Measurements from ENCODE around the gene DOK5.

DOK5 gene

DNA sequence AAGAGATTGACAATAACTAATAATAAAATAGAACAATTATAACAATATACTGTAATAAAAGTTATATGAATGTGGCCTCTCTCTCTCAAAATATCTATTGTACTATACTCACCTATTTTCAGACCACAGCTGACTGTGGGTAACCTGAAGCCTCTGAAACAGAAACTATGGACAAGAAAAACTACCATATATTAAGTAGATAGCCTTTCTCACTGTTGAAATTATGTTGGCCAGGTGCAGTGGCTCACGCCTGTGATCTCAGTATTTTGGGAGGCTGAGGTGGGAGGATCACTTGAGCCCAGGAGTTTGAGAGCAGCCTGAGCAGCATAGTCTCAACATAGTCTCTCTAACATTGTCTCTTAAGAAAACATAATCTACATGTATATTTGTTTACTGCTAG lies 89.9 kb downstream of the DOK5 start:
- no peak for DNase-seq

DNA sequence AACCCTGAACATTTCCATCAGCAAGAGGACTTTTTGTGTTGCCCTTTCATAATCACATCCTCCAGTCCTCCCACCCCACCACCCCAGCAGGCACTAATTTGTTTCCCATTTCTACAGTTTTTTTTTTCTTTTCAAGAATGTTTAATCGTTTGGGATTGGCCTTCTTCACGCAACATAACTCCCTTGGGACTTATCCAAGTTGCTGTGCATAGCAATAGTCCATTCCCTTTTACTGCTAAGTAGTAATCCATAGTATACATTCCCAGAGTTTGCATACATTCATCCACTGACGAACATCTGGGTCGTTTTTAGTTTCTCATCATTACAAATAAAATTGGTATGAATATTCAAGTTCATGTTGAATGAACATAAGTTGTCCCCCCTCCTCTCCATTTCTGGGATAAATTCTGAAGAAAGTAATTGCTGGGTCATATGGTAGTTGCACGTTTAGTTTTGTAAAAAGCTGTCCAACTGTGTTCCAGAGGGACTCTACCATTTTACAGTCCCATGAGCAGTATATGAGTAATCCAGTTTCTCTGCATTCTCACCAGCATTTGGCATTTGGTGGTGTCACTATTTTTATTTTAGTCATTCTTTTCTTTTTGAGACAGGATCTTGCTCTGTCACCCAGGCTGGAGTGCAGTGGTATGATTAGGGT lies 90.8 kb downstream of the DOK5 start:
- no peak for DNase-seq

DNA sequence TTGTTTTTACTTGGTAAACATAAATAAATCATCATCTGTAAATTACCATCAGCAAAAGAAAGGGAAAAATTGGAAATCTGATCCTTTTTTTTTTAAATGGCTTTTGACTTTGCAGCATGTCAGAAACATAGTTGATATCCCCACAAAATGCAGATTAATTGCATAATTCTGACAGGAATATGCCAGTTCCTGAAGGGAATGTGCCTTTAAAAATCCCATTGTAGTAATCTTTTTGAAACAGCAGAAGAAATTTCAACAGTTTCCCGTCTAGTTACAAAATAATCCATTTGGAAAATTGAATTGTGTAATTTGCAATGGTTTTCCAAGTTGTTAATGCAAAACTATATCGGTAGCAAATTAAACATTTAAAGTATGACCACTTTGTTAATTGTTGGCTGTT lies 95.2 kb downstream of the DOK5 start:
- no peak for DNase-seq

DNA sequence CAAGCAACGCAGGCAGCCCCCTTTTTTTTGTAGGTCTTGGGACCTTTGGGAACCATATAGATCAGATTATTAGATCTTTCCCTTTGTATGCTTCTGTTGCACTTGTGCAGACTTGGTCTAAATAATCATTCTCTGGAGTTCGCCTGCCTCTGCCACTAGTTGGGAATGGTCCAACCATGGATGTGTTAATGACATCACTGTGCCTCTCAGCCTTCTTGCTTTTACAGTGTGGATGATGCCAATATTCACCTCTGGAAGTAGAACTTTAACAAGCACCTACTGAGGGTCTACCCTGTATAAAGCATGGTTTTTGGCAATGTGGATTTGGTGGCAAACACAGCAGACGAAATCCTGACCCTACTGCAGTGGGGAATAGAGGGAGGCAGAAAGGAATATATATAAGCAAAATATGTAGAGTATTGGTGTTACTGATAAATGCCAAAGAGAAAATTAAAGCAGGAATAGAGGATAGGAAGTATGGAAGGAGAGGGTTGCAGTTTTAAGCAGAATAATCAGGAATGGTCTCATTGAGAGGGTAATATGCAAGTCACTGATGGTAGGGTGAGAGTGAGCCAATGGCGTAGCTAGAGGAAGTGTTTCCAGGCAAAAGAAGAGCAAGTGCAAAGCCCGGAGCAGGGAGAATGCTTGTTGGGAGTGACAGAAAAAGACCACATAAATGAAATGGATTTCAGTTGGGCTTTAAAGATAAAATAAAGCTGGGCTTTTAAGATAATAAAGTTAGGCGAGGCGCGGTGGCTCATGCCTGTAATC lies 97.5 kb downstream of the DOK5 start:
- no peak for DNase-seq

DNA sequence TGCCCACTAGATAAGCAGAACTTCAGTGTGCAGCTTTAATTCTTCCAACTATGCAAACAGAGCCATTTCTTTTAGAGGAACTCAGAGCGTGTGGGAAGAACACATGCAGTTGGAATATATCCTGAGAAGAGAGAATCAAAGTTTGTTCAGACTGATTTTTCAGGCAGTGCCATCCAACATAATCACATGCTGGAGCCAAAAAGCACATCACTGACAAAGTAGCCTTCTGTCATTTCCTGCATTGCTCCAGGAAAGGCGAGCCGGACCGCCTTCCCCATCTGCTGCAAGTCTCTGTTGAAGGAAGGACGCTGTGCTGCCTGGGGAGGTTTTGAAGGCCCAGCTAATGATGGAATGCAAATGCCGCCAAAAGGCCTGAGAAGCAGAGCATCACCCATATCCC lies 98.4 kb downstream of the DOK5 start:
- DNase-seq = no peak

DNA sequence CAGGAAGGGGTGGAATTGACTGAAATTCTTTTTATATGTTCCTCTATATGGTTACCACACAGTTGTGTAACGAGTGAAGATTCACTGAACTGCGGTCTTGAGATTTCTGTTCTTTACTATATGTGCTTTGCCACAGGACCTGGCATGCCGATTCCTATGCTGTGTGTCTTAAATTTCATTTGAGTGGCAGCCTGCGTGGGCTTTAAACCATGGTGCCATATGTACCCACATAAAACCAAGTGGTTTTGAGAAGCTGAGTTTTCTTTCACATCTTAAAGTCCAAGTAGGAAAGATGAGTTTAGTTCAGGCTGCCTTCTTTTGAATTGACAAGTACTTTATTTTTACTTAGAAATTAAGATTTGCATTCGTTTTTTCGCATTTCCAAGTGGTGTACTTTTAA lies 101.1 kb downstream of the DOK5 start:
- no peak for DNase-seq

DNA sequence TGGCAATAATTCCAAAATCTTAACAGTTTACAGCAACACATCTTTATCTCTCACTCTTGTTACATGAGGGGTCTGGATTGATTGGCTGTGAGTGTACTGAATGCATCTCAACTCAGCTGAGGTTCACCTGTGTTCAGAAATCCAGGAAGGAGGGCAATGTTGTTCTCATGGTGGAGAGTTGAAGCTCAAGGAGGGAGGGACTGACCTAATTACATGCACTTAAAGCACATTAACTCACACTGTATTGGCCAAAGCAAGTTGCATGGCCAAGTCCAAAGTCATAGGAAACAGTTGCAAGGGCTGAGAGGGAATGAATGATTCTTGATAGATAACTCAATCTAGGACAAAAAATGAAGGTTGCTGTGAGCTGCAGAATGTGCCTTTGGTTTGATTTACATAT lies 102.2 kb downstream of the DOK5 start:
- DNase-seq = no peak

DNA sequence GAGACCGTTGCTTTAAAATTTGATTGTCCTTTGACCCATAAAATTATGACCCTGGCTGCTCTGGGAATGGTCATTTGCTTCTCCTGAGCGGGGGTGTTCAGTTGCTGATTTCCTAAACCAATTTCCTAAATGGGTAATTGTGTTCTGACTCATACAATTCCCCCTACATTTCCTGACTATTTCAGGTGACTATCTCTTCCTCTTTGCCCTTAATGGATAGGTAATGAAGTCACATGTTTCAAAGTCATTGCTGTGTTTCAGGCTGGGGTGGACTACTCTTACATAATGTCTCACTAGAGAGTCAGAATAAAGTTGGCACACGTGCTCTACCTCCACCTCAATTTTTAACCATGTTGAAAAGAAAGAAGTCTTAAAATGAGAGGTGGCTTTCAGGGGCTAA lies 109.8 kb downstream of the DOK5 start:
- no peak for DNase-seq

DNA sequence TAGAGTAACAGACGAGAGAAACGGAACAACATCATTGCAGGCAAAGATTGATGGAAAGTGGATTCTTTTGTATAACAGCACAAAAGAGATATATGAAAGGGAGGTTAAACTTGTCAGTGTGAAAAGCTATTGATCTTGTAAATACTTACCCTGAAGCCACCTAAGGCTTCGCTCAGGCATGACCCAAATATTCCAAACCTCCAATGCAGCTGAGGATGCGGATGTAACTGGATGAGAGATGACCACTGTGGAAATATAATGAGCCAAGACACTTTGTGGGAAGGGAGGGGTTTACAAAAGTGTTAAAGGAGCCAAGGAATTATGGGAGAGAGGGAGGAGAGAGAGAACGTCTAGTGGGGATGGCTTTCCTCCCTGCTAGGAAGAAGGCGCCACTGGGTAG lies 112.0 kb downstream of the DOK5 start:
- no peak for DNase-seq

DNA sequence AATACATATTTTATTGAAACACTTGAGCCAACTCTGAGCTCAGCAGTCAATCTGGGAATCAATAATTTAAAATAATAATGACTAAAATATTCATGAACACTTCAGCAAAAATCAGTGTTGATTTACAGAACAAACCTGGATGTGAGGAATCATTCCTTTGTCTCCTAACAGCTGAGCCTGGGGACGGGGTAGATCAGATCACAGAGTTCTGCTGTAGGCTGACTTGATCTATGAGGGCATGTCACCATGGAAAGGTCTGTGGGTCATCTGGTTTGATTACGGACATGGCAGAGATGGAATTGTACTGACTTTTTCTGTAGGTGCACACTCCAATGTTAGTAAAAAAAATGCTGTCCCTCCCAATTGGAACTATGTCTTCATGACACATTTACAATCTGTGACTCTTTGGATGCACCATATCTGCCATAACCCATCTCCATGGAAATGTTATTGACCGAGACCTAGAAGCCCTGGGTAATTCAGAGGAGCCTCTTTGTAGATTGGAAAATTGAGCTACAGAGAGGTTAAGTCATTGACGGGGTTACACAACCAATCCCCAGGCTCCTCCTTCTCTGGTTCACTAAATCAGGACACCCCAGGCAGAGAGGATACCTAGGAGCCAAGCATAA lies 114.1 kb downstream of the DOK5 start:
- no peak for DNase-seq

DNA sequence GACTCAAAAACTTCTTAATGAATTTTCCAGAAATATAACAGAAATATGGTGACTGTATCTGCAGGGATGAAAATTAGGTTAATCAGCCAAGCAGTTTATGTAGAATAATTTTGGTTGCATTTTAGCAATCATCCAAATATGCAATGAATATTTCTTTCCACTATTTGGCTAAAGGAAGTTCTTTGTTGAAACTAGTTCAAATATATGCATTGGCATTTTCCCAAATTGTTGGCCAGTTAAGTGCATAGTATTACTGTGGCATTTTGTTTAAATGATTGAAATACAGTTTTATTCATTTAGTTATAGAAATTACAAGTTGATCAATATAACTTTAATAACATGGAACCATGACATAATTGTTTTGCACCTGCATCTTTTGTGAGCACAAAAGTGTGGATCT lies 115.5 kb downstream of the DOK5 start:
- DNase-seq = no peak

DNA sequence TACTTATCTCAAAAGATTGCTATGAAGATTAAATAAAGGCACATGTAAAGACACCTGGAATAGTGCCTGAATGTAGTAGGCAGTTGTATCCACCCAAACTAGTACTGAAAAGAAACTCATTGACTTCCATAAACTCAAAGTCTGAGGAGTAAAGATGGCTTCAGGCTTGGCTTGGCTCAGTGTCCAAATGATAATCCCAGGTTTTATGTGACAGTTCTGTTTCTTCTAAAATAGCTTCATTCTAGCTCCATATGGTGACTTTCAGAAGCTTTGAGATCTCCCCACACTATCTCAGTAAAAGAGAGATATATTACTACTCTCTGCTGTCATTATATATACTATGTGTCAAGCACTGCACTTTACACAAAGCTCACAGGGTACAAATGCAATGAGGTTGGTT lies 121.3 kb downstream of the DOK5 start:
- no peak for DNase-seq

DNA sequence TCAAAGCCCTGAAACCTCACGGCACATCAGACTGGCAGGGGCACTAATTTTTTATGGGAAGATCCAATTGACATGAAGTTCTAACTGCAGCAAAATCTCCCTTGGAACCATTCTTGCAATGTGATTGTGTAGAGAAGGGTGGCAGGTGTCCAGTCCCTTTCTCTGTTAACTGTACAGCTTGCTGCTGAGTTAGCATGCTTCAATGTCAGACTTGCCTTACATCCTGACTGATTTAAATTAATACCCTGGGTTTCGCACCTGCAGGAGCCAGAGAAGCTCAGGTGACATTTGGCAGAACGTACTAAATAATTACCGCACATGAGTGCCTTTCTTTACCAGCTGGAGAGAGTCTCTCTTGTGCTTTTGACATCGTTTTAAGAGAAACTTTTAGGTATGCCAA lies 123.0 kb downstream of the DOK5 start:
- DNase-seq = no peak

DNA sequence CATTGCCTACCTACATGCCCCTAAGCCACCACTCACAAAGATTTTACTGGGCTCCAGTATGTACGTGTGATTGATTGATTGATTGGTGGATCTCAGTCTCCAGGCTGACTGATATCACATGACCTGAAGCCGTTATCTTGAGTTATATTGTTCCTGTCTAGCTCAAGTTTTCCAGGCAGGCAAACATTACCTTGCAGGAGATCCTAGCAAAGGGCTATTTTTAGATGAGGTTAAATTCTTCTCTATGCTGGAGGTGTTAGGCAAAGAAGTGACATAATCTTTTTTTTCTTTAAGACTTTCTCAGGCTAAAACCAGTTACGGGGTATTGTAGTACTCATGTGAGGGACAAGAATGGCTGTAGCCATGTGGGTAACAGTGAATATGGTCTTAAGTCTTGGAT lies 125.2 kb downstream of the DOK5 start:
- DNase-seq = no peak

DNA sequence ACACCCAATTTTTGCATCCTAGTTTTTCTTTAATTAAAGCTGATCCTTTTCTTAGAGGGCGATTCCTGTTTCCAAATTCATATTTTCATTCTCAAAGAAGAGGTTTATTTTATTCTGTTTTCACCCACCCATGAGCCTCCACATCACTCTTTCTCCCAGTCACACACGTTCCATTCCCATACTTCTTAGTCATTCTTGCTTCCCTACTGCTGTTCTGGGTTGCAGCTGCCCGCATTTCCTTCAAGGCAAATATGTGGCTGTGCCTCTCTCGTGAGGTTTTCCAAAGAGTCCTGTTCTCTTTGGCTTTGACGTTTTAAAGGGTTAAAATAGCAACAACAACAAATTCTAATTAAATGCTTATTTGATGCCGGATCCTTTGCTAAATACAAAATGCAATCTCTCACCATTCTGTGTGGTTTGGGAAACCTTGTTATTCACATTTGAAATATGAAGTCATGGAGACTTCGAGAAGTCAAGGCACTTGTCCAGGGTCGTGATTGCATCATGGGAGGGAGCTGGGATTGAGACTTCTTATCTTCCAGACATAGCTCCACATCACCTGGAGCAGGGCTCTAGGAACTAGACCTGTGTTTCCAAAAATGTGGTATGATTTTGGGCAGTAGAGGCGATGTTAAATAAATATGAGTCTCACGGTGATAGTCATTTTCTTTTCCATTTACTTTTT lies 126.6 kb downstream of the DOK5 start:
- DNase-seq = no peak

DNA sequence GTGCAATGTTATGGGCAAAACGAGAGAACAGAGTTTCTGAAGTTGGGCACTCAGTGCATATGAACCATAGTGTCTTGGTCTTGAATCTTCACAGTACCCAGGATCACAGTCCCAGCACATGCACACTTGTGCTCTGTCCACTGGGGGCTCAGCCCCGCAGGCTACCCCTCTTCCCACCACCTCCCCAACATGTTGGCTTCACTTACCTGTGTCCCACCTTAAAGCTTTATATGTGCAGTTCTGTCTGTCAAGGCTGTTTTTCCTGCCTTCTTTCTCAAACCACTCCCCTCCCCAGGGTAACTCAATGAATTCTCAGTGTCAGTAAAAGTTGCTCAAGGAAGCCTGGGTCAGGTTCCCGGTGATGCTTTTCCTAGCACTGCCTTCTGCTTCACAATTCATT lies 129.9 kb downstream of the DOK5 start:
- no peak for DNase-seq

DNA sequence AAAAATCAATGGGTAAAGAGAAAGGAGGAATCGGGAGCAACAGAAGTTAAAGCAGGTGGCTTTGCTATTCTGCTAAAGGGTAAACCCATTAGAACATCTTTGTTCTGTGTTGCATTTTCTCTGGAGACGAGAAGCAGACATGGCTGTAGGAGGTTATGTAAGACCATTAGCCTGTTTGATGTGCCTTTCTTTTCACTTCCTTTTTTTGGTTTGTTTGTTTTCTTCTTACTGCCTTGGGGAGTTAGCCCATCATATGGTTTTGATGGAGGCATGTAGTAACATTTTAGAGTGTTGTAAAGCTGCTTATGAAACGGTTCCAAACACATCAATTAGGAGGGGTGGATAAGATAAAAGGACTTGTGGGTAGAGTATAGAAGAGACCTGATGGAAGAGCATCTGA lies 131.0 kb downstream of the DOK5 start:
- DNase-seq = no peak

DNA sequence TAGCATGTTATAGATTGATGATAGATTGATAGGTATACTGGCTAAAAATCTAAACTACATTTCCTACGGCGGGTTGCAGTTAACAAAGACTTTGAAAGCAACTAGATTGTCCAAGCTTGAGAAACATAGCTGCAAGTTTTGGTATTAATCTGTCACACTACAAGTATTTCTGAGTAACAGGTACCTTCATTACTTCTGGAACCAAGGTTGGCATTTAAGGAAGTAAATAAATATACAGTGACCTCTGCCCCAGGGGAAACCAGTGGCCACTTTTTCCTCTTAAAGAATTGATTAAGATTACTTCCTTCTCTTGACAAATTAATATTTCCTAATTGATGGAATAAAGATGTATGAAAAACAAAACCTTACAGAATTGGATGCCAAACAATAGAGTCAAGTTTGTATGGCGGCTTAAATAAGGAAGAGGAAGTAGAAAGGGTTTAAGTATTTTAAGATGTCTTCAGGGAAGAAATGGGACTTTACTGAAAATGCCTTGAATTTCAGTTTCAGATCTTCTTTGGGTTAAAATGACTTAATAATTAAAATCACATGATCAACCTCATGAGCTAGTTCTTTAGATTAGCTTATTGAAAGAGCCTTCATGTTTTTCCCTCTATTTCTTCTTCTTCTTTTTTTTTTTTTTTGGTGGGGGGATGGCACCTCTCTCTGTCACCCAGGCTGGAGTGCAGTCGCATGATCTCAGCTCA lies 132.8 kb downstream of the DOK5 start:
- DNase-seq = no peak

DNA sequence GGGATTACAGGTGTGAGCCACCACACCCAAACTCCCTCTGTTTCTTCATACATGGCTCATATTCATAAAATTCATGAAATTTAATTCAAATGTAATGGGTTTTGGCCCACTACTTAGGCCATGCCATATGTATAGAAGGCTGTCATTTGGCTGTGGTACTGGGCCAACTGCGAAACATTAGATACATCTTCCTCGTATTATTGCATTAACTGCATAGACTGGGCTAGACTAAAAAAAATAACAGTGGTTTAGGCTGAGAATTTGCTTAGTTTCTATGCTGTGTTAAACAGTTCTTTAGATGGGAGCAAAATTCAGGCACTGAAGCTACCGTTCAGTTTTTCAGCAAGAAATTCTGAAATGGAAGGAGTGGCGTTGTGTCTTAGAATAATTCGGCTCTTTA lies 133.6 kb downstream of the DOK5 start:
- DNase-seq = no peak

DNA sequence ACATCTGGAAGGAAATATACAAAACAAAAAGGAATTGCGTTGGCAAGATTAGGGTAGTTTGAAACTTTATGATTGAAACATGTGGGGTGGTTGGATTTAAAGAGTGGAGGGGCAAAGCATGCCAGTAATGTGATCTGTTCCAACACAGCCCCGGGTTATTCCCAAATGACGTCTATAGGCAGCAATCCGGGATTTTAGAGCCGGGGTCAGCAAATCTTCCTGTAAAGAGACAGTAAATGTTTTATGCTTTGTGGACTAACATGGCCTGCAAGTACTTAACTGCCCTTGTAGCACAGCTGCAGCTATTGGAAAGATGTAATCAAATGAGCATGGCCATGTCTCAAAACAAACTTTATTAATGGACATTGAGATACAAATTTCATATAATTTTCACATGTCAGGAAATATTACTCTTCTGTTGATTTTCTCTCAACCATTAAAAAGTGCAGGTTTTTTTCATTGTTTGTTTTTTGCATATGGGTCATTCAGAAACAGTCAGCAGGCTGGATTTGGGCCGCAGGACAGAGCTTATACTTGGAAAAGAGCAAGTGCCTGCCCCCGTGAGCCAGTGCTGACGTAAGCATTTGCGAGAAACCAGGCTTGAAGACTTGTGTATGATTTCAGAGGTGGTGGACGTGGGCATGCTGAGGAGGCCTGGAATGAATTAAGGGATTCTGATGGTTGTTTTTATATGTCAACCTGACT lies 136.5 kb downstream of the DOK5 start:
- DNase-seq = no peak

DNA sequence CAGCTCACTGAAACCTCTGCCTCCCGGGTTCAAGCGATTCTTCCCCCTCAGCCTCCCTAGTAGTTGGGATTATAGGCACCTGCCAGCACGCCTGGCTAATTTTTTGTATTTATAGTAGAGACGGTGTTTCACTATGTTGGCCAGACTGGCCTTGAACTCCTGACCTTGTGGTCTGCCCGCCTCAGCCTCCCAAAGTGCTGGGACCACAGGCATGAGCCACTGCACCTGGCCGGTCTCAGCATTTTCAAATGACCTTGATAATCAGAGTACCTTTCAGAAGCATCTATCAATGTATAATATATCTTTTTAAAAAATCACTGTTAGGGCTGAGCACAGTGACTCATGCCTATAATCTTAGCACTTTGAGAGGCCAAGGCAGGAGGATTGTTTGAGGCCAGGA lies 143.0 kb downstream of the DOK5 start:
- DNase-seq = no peak

DNA sequence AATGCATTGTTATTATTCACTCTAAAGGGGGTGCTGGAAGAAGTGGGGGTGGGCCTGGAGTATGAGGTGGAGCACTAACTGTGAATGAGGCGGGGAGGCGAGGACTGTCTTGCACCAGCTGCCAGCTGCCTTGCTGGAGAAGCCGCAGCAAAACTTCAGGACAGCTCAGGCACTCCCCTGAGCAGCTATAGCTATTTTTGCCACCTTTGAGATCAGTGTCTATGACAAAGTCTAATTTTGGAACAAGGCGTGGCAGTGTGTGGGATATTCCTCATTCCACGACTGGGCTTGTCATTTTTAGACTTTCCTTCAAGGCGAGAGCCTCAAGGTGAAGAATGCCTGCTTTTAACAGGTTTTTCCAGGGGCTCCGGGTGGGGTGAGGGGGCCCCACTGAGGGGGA lies 143.8 kb downstream of the DOK5 start:
- DNase-seq = no peak

DNA sequence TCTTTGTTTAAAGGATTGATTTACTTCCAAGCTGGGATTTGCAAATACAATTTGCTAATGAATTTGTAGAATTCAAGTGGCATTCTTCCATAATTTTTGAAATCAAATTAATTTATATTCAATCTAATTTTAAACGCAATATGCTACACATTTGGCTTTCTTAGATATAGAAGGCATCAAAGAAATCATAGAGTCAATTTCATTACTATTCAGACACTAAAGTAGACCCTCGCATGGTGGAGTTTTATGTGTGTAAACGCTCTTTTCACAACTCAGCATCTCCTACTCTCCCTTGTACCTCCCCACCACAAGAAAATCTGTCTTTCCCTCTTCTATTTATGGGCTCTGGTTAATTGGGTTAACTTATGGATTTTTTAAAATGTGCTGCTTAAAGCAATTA lies 144.3 kb downstream of the DOK5 start:
- DNase-seq = no peak

Data from CD4-positive, alpha-beta T cell treated with Interleukin-17A for 1 hour (primary cell).